Esophagus mucosa (tissue), 1 donor: ENCODE data around the gene SREBF2. TPM values are rescaled to one million over a fixed set of nuclear protein-coding genes. Genes with fewer than 3 reads are reported as not detected.
A peak's percentile ranks its signal among the peaks of the same experiment; 100 is the strongest.

Source experiments
- ATAC-seq: fragments of 200-7000 bp; cut with Tn5 transposase; one replicate; pipeline ENCODE4 v1.9.1; 2020
- total RNA-seq: library from RNA; stranded (reverse); gene quantifications from one replicate; pipeline ENCODE4 v1.2.4, GENCODE V29; 2023
- donor health status: DM: yes; HTN: yes; CAD: no.

The SREBF2 gene
- 131 TPM for total RNA-seq

GRCh38 chr22:41832553-41833368 lies at the start of gene SREBF2:
Gene SREBF2 (plus strand): TSS chr22:41833105. CDS start chr22:41833271, 166 bp downstream.
- ATAC-seq = peak; percentile 96

- no peak for ATAC-seq
Observed at GRCh38 chr22:41787331-41787730, 45.6 kb upstream of the SREBF2 start.

GRCh38 chr22:41793871-41794270 lies 39.0 kb upstream of the SREBF2 start:
- no peak for ATAC-seq

- ATAC-seq = no peak
Observed at GRCh38 chr22:41798736-41799135, 34.2 kb upstream of the SREBF2 start.

- peak; percentile 44 for ATAC-seq
Observed at GRCh38 chr22:41799486-41800347, 33.2 kb upstream of the SREBF2 start.

GRCh38 chr22:41800348-41801146 lies 32.4 kb upstream of the SREBF2 start, which contains the start of gene CCDC134:
Gene CCDC134 (plus strand): TSS chr22:41800679. CDS start chr22:41808891, 8,212 bp downstream.
- peak; percentile 96 for ATAC-seq

GRCh38 chr22:41801147-41801819 lies 31.6 kb upstream of the SREBF2 start:
- ATAC-seq = peak; percentile 4

- ATAC-seq = no peak
Observed at GRCh38 chr22:41801886-41802285, 31.0 kb upstream of the SREBF2 start.

GRCh38 chr22:41805639-41806038 lies 27.3 kb upstream of the SREBF2 start:
- no peak for ATAC-seq

- no peak for ATAC-seq
Observed at GRCh38 chr22:41808400-41808799, 24.5 kb upstream of the SREBF2 start.

- ATAC-seq = no peak
Observed at GRCh38 chr22:41810022-41810421, 22.9 kb upstream of the SREBF2 start.

GRCh38 chr22:41812805-41813545 lies 19.9 kb upstream of the SREBF2 start:
- no peak for ATAC-seq

GRCh38 chr22:41813726-41814410 lies 19.0 kb upstream of the SREBF2 start:
- ATAC-seq = no peak

GRCh38 chr22:41815716-41816115 lies 17.2 kb upstream of the SREBF2 start:
- ATAC-seq = no peak

- no peak for ATAC-seq
Observed at GRCh38 chr22:41816241-41816640, 16.7 kb upstream of the SREBF2 start.

- no peak for ATAC-seq
Observed at GRCh38 chr22:41816871-41817270, 16.0 kb upstream of the SREBF2 start.

GRCh38 chr22:41818011-41818410 lies 14.9 kb upstream of the SREBF2 start:
- ATAC-seq = no peak

- no peak for ATAC-seq
Observed at GRCh38 chr22:41818596-41818995, 14.3 kb upstream of the SREBF2 start.

- ATAC-seq = no peak
Observed at GRCh38 chr22:41819257-41819656, 13.6 kb upstream of the SREBF2 start.

- ATAC-seq = no peak
Observed at GRCh38 chr22:41820447-41820846, 12.5 kb upstream of the SREBF2 start.
